Heart left ventricle (tissue), 13 donors: ENCODE data around the gene TBC1D7.

Experiments
- POLR2A ChIP-seq, 2 donors: fragments of 450-650 bp; IDR thresholded peaks; one replicate each; pipeline ENCODE4 v1.6.1; 2017; ENCODE audit warnings: antibody characterized with exemption in 2 of 2, mild to moderate bottlenecking in 2 of 2, moderate library complexity in 2 of 2
- TF ChIP-seq, protein P1 (sequence below), 12 donors: fragments of 200-600 bp; sonication (generic) in 4 of 12; IDR thresholded peaks; one replicate each; pipeline versions ENCODE4 v1.5.0 to v1.8.0; 2018 to 2022; ENCODE audit warnings: antibody characterized with exemption in 12 of 12, mild to moderate bottlenecking in 5 of 12
- donor health status: ischemic (EF 13 %, LVEDD 7.1; RV severe dilation, severe dysfunction).
- donor health status: DM: no; HTN: yes; CAD: no.
- donor health status: DM: no; HTN: no; CAD: no.
- donor health status: ischemic (EF 25% LVEDD 6.9; RV normal size, moderate dysfunction).
- donor health status: ischemic (EF 25% LVEDD 5.7; RV mildly dilated, moderate dysfunction).
- donor health status: ischemic (EF 35%, LVEDD 5.7; RV mildly dilated, moderate dysfunction).
- donor health status: nonischemic (EF 11% LVEDD 7.7; RV severe dilation, severe dysfunction).
- donor health status: DM: yes; HTN: yes; CAD: no.
- donor health status: PGD.
- donor health status: ischemic (EF 29% LVEDD 5.4; RV normal size, mild dysfunction).
- donor health status: nonischemic (EF 23%, LVEDD 6.1; RV moderate dilation, normal function).

- TF ChIP-seq, protein P1, sequence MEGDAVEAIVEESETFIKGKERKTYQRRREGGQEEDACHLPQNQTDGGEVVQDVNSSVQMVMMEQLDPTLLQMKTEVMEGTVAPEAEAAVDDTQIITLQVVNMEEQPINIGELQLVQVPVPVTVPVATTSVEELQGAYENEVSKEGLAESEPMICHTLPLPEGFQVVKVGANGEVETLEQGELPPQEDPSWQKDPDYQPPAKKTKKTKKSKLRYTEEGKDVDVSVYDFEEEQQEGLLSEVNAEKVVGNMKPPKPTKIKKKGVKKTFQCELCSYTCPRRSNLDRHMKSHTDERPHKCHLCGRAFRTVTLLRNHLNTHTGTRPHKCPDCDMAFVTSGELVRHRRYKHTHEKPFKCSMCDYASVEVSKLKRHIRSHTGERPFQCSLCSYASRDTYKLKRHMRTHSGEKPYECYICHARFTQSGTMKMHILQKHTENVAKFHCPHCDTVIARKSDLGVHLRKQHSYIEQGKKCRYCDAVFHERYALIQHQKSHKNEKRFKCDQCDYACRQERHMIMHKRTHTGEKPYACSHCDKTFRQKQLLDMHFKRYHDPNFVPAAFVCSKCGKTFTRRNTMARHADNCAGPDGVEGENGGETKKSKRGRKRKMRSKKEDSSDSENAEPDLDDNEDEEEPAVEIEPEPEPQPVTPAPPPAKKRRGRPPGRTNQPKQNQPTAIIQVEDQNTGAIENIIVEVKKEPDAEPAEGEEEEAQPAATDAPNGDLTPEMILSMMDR (IDR thresholded peaks at IDR 0.05): no peak
- TF ChIP-seq POLR2A (IDR thresholded peaks at IDR 0.05): no peak
Measured at GRCh38 chr6:13305288-13305687, 23.0 kb downstream of the TBC1D7 start.
